HCT116 (cell line): ENCODE results near the gene PDRG1. TPM values are rescaled to one million over a fixed set of nuclear protein-coding genes. Genes with fewer than 3 reads are reported as not detected.
A peak's percentile ranks its signal among the peaks of the same experiment; 100 is the strongest.

Experiments
- ATAC-seq: fragments of 200-7000 bp; cut with Tn5 transposase; 2 replicates; pipeline ENCODE4 v1.9.1; 2020; ENCODE audit warnings: mild to moderate bottlenecking, moderate library complexity
- BruUV-seq: library from RNA; stranded (reverse); fragments of 400-500 nt; replicated peaks from 2 replicates; lab custom pipeline; 2021; lab: Mats Ljungman, UMichigan
- CTCF ChIA-PET: fragments of 300-600 bp; sonication (Branson Sonifier 250); formaldehyde crosslinking; loops from one replicate; lab custom pipeline; 2021; ENCODE audit warnings: antibody characterized with exemption; lab: Charles Lee
- POLR2A ChIA-PET: fragments of 300-600, 350-600 bp; sonication (Branson Sonifier 250); formaldehyde crosslinking; loops from one replicate; lab custom pipeline; 2021; ENCODE audit warnings: antibody characterized with exemption; lab: Charles Lee
- RAD21 ChIA-PET, 2 experiments: fragments of 300-600 bp; sonication (Branson Sonifier 250); formaldehyde crosslinking; loops; one replicate each; lab custom pipeline; 2023; ENCODE audit warnings: low total read pairs in 2 of 2; ENCODE audit not compliant: uncharacterized antibody in 2 of 2, unreplicated experiment in 2 of 2, low non-redundant PET in 1 of 2; lab: Charles Lee
- DNase-seq: peaks from one replicate; pipeline ENCODE4 v3.0.0-alpha.2; 2010; ENCODE audit warnings: low read depth, low spot score
- H2AFZ ChIP-seq: fragments of 200-600 bp; shearing (Covaris generic), sonication (generic); 2 replicates; pipeline ENCODE4 v1.6.1; 2017; ENCODE audit warnings: low read depth, mixed run types, mixed read lengths, antibody characterized with exemption, low read length; ENCODE audit not compliant: poor library complexity, severe bottlenecking
- H3K27ac ChIP-seq: 2 replicates; pipeline ENCODE4 v1.5.1; 2012; ENCODE audit warnings: low read depth, low read length
- H3K27me3 ChIP-seq: fragments of 200-600 bp; sonication (generic); 2 replicates; pipeline ENCODE4 v1.6.1; 2016; ENCODE audit warnings: mixed run types, low read length, mixed read lengths; ENCODE audit not compliant: insufficient read depth
- H3K36me3 ChIP-seq, 2 experiments: fragments of 200-500 bp in 1 of 2; fragments of 200-600 bp in 1 of 2; sonication (Bioruptor generic) in 1 of 2; sonication (generic) in 1 of 2; 2 replicates each; pipeline versions ENCODE4 v1.5.1 to v1.6.1; 2014 to 2016; ENCODE audit warnings: low read length in 2 of 2, inconsistent platforms in 1 of 2, mixed read lengths in 1 of 2, mixed run types in 1 of 2; ENCODE audit not compliant: insufficient read depth in 2 of 2, control insufficient read depth in 1 of 2
- H3K4me1 ChIP-seq, 2 experiments: fragments of 200-600 bp in 1 of 2; sonication (generic) in 1 of 2; 2 replicates each; pipeline versions ENCODE4 v1.5.1 to v1.6.1; 2012 to 2017; ENCODE audit warnings: low read length in 2 of 2, inconsistent platforms in 1 of 2, mild to moderate bottlenecking in 1 of 2, mixed read lengths in 1 of 2, mixed run types in 1 of 2, moderate library complexity in 1 of 2; ENCODE audit not compliant: insufficient read depth in 2 of 2, control insufficient read depth in 1 of 2
- H3K4me2 ChIP-seq: fragments of 200-600 bp; sonication (generic); 2 replicates; pipeline ENCODE4 v1.6.1; 2017; ENCODE audit warnings: mixed run types, low read length, mixed read lengths
- H3K4me3 ChIP-seq, 2 experiments: fragments of 200-600 bp in 1 of 2; sonication (generic) in 1 of 2; replicated peaks in 1 of 2; 2 replicates each; pipeline ENCODE4 v1.5.1; 2011 to 2016; ENCODE audit warnings: low read length in 2 of 2, control low read depth in 1 of 2, low read depth in 1 of 2, mild to moderate bottlenecking in 1 of 2, mixed read lengths in 1 of 2, mixed run types in 1 of 2
- H3K79me2 ChIP-seq: fragments of 200-600 bp; sonication (generic); 2 replicates; pipeline ENCODE4 v1.6.1; 2017; ENCODE audit warnings: mild to moderate bottlenecking, mixed run types, low read length, moderate library complexity, mixed read lengths; ENCODE audit not compliant: insufficient read depth
- H3K9ac ChIP-seq: fragments of 200-600 bp; sonication (generic); 2 replicates; pipeline ENCODE4 v1.6.1; 2016; ENCODE audit warnings: low read length, mixed read lengths
- H3K9me2 ChIP-seq: fragments of 200-600 bp; sonication (generic), shearing (Covaris generic); 2 replicates; pipeline ENCODE4 v1.6.1; 2017; ENCODE audit warnings: mixed run types, mild to moderate bottlenecking, moderate library complexity; ENCODE audit not compliant: insufficient read depth
- H3K9me3 ChIP-seq, 2 experiments: fragments of 200-500 bp in 1 of 2; fragments of 200-600 bp in 1 of 2; sonication (Bioruptor generic) in 1 of 2; sonication (generic) in 1 of 2; 2 replicates each; pipeline ENCODE4 v1.6.1; 2014 to 2017; ENCODE audit warnings: low read length in 2 of 2, mixed read lengths in 2 of 2, inconsistent platforms in 1 of 2, low read depth in 1 of 2, mild to moderate bottlenecking in 1 of 2, mixed run types in 1 of 2, moderate library complexity in 1 of 2; ENCODE audit not compliant: control insufficient read depth in 1 of 2, insufficient read depth in 1 of 2
- H4K20me1 ChIP-seq: fragments of 200-600 bp; sonication (generic), shearing (Covaris generic); 2 replicates; pipeline ENCODE4 v1.6.1; 2017; ENCODE audit warnings: mixed run types, mild to moderate bottlenecking, moderate library complexity; ENCODE audit not compliant: insufficient read depth
- ATF3 ChIP-seq: IDR thresholded peaks from 2 replicates; pipeline ENCODE4 v1.6.1; 2012
- CBX3 ChIP-seq: IDR thresholded peaks from 2 replicates; pipeline ENCODE4 v1.6.1; 2012; ENCODE audit warnings: low read depth
- CEBPB ChIP-seq: IDR thresholded peaks from 2 replicates; pipeline ENCODE4 v1.6.1; 2012; ENCODE audit warnings: low read depth
- CTCF ChIP-seq, 3 experiments: fragments of 200-600 bp in 1 of 3; sonication (generic) in 1 of 3; IDR thresholded peaks in 2 of 3; conservative IDR thresholded peaks in 1 of 3; 2 replicates each; pipeline ENCODE4 v1.5.1; 2012 to 2017; ENCODE audit warnings: low read depth in 2 of 3, low read length in 2 of 3, antibody characterized with exemption in 1 of 3, borderline replicate concordance in 1 of 3, control low read depth in 1 of 3, mild to moderate bottlenecking in 1 of 3, mixed read lengths in 1 of 3, mixed run types in 1 of 3, moderate library complexity in 1 of 3; ENCODE audit not compliant: insufficient read depth in 1 of 3
- EGR1 ChIP-seq: IDR thresholded peaks from 2 replicates; pipeline ENCODE4 v1.6.1; 2012; ENCODE audit warnings: low read depth
- ELF1 ChIP-seq: IDR thresholded peaks from 2 replicates; pipeline ENCODE4 v1.6.1; 2012; ENCODE audit warnings: low read depth, borderline replicate concordance
- EZH2 ChIP-seq: fragments of 200-600 bp; sonication (generic); IDR thresholded peaks from 2 replicates; pipeline ENCODE4 v1.6.1; 2017; ENCODE audit warnings: antibody characterized with exemption, mixed run types
- EZH2phosphoT487 ChIP-seq: fragments of 200-600 bp; IDR thresholded peaks from 2 replicates; pipeline ENCODE4 v1.6.1; 2018; ENCODE audit warnings: antibody characterized with exemption, borderline replicate concordance
- FOSL1 ChIP-seq: IDR thresholded peaks from 2 replicates; pipeline ENCODE4 v1.6.1; 2012; ENCODE audit warnings: low read depth
- POLR2A ChIP-seq: IDR thresholded peaks from 2 replicates; pipeline ENCODE4 v1.7.0; 2011; ENCODE audit warnings: borderline replicate concordance; ENCODE audit not compliant: insufficient read depth, insufficient read length; ENCODE audit errors: extremely low read depth
- RAD21 ChIP-seq: IDR thresholded peaks from 2 replicates; pipeline ENCODE4 v1.6.1; 2012; ENCODE audit warnings: low read depth, mild to moderate bottlenecking
- REST ChIP-seq: IDR thresholded peaks from 2 replicates; pipeline ENCODE4 v1.6.1; 2012; ENCODE audit warnings: low read depth
- SIN3A ChIP-seq: IDR thresholded peaks from 2 replicates; pipeline ENCODE4 v1.6.1; 2012; ENCODE audit warnings: low read depth
- SP1 ChIP-seq: IDR thresholded peaks from 2 replicates; pipeline ENCODE4 v1.6.1; 2012; ENCODE audit warnings: low read depth
- SRF ChIP-seq: IDR thresholded peaks from 2 replicates; pipeline ENCODE4 v1.6.1; 2012; ENCODE audit warnings: low read depth
- TCF7L2 ChIP-seq: IDR thresholded peaks from 2 replicates; pipeline ENCODE4 v1.7.0; 2011; ENCODE audit warnings: borderline replicate concordance, inconsistent platforms; ENCODE audit not compliant: insufficient read depth, insufficient read length; ENCODE audit errors: extremely low read depth
- ZBTB33 ChIP-seq: IDR thresholded peaks from 2 replicates; pipeline ENCODE4 v1.6.1; 2011; ENCODE audit warnings: mild to moderate bottlenecking, low read length, moderate library complexity; ENCODE audit not compliant: insufficient replicate concordance; ENCODE audit errors: extremely low read depth
- ZFX ChIP-seq: fragments of 450-650 bp; IDR thresholded peaks from 2 replicates; pipeline ENCODE4 v1.6.1; 2017
- ZNF274 ChIP-seq: fragments of 200-500 bp; sonication (Bioruptor generic); IDR thresholded peaks from 2 replicates; pipeline ENCODE4 v1.6.1; 2014; ENCODE audit warnings: mild to moderate bottlenecking, low read depth, low read length, inconsistent platforms
- intact Hi-C: fragments of 100-400 bp; cut with micrococcal nuclease; formaldehyde crosslinking; loops from 2 replicates; pipeline ENCODE4 v1.10.0; 2022
- total RNA-seq: library from RNA; stranded (reverse); gene quantifications from one replicate; pipeline ENCODE4 v1.2.1, GENCODE V29; 2021; ENCODE audit not compliant: unreplicated experiment

PDRG1 gene
- total RNA-seq, 1 experiment from 2014 or later: 18.7 TPM

- H3K9me3 ChIP-seq: no peaks in the 10 kb centered on the region
- no peak overlapping the region for H3K4me2 ChIP-seq
- POLR2A ChIA-PET: no interaction called here
- no peak overlapping the region for H3K27ac ChIP-seq
- CTCF ChIA-PET: interaction anchor here (1.5 kb wide), 1 partner anchor 42 kb away, joined by 4 read pairs; no protein-coding TSS in a partner anchor
- no peaks in the 10 kb centered on the region for H3K9me2 ChIP-seq
- BruUV-seq: no TSS peak
- DNase-seq: no peak
- H3K79me2 ChIP-seq: no peaks in the 10 kb centered on the region
- peak overlapping the region; percentile 86 for H2AFZ ChIP-seq
- no peaks in the 10 kb centered on the region for H3K27me3 ChIP-seq
- RAD21 ChIA-PET: no interaction called here
- H4K20me1 ChIP-seq: no peaks in the 10 kb centered on the region
- no peak overlapping the region for H3K9ac ChIP-seq
- H3K36me3 ChIP-seq: no peaks in the 10 kb centered on the region
- no peak overlapping the region for H3K4me3 ChIP-seq
- peak; percentile 49; the same call in 1 of the 2 replicates for ATAC-seq
- H3K4me1 ChIP-seq: no peaks in the 10 kb centered on the region
- intact Hi-C loops: no loop called here
- TF ChIP-seq EZH2phosphoT487: no peak
- TF ChIP-seq CBX3: no peak
- TF ChIP-seq ZFX: no peak
- no peak for TF ChIP-seq POLR2A
- TF ChIP-seq ATF3: no peak
- TF ChIP-seq CTCF (IDR thresholded peaks at IDR 0.05 in 2 of 3, conservative IDR thresholded peaks at IDR 0.05 in 1 of 3; ENCODE audit: borderline replicate concordance in 1 of 3, insufficient read depth in 1 of 3, low read depth in 2 of 3, low read length in 2 of 3): no peak
- no peak for TF ChIP-seq REST
- TF ChIP-seq SP1: no peak
- no peak for TF ChIP-seq RAD21
- no peak for TF ChIP-seq EZH2
- no peak for TF ChIP-seq FOSL1
- TF ChIP-seq CEBPB: no peak
- no peak for TF ChIP-seq SIN3A
- TF ChIP-seq TCF7L2: no peak
- TF ChIP-seq ZBTB33: no peak
- no peak for TF ChIP-seq SRF
- no peak for TF ChIP-seq ELF1
- no peak for TF ChIP-seq ZNF274
- TF ChIP-seq EGR1: no peak
Observed at GRCh38 chr20:31894980-31895675, 56.7 kb downstream of the PDRG1 start.
